Skeletal muscle satellite cell (primary cell): ENCODE results near the gene COL18A1.
A peak's percentile ranks its signal among the peaks of the same experiment; 100 is the strongest.

ENCODE experiments used
- H3K27me3 ChIP-seq: 2 replicates; pipeline ENCODE4 v1.7.0; 2013; ENCODE audit warnings: low read length; ENCODE audit not compliant: control insufficient read depth, insufficient read depth
- H3K36me3 ChIP-seq: 2 replicates; pipeline ENCODE4 v1.7.0; 2013; ENCODE audit warnings: mild to moderate bottlenecking, control low read depth, low read length; ENCODE audit not compliant: insufficient read depth
- H3K4me1 ChIP-seq: 2 replicates; pipeline ENCODE4 v1.7.0; 2013; ENCODE audit warnings: low read length; ENCODE audit not compliant: control insufficient read depth, insufficient read depth
- H3K4me2 ChIP-seq: 2 replicates; pipeline ENCODE4 v1.7.0; 2013; ENCODE audit warnings: mild to moderate bottlenecking, low read length
- H3K4me3 ChIP-seq: 2 replicates; pipeline ENCODE4 v1.7.0; 2013; ENCODE audit warnings: low read length
- H3K9ac ChIP-seq: 2 replicates; pipeline ENCODE4 v1.7.0; 2013; ENCODE audit warnings: mild to moderate bottlenecking, low read depth, low read length, moderate library complexity
- H3K9me3 ChIP-seq: replicated peaks from 2 replicates; pipeline ENCODE4 v1.7.0; 2013; ENCODE audit warnings: mild to moderate bottlenecking, control low read depth, low read length

Gene COL18A1

DNA sequence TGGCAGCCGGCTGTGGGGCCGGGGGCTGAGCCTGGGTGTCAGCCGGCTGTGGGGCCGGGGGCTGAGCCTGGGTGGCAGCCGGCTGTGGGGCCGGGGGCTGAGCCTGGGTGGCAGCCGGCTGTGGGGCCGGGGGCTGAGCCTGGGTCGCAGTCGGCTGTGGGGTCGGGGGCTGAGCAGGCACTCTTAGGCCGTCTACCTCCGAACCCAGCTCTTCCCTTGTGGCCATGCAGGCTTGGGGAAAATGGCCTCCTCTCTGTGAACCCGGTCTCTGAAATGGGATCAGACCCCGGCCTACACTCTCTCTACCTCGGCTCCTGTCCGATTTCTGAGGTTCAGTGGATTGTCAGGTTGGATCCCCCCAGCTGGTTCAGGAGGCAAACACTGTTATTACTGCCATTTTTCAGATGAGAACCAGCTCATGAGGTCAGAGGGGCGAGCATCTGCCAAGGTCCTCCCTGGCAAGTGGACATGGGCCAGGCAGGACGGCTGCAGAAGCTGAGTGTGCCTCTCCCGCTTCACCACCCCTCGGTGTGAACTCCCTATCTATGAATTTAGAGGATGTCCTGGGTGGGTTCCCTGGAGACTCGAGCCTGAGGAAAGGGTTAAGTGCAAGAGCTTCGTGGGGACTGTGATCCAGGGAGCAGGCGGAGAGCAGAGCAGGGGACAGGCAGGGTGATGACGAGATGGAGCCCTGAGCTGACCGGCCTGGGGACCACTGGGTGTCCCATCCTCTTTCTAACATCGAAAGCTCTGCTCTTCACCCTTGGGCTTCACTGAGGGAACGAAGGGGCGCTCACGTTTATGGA, 10.9 kb upstream of the COL18A1 start:
- Histone ChIP-seq H3K27me3 (peaks cover 67% of the 10 kb centered on the region), H3K9me3 (no peaks in the 10 kb centered on the region), H3K9ac (no peak overlapping the region), H3K36me3 (no peaks in the 10 kb centered on the region), H3K4me1 (no peaks in the 10 kb centered on the region), H3K4me3 (no peak overlapping the region), H3K4me2 (no peak overlapping the region)

DNA sequence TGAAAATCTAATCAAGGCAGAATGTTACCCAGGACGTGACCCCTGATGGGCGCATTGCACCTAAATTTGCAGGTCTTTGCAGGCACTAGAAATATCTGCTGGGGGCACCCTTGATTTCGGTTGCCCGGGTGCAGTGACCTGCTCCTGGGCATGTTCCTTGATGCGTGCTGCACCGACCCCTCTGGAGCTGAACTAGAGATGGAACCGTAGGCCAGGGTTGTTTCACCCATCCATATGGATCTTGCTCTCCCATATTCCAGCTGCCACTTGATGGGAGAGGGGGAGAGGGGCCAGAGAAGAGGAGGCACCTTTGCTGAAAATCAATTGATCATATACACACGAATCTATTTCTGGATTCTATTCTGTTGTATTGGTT, 8.4 kb upstream of the COL18A1 start:
- no peaks in the 10 kb centered on the region for H3K4me1 ChIP-seq
- no peaks in the 10 kb centered on the region for H3K36me3 ChIP-seq
- H3K9me3 ChIP-seq = peaks cover 5% of the 10 kb centered on the region
- no peak overlapping the region for H3K4me3 ChIP-seq
- H3K4me2 ChIP-seq = no peak overlapping the region
- no peak overlapping the region for H3K9ac ChIP-seq
- H3K27me3 ChIP-seq = peaks cover 73% of the 10 kb centered on the region

DNA sequence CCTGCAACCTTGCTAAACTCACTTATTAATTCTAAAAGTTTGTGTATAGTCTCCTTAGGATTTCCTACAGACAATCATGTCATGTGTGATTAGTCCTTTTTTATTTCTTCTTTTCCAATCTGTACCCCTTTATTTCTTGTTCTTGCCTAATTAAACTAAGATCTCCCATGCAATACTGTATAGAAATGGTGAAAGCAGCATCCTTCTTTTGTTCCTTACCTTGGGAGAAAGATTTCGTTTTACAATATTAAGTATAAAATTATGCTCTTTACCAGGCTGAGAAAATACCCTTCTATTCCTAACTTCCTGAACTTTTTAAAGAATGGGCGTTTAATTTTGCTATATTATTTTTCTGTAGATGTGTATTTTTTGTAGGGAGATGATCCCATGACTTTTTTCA, 7.6 kb upstream of the COL18A1 start:
- no peak overlapping the region for H3K4me3 ChIP-seq
- H3K4me2 ChIP-seq = no peak overlapping the region
- H3K4me1 ChIP-seq = no peaks in the 10 kb centered on the region
- peaks cover 5% of the 10 kb centered on the region for H3K9me3 ChIP-seq
- H3K9ac ChIP-seq = no peak overlapping the region
- H3K27me3 ChIP-seq = peaks cover 73% of the 10 kb centered on the region
- H3K36me3 ChIP-seq = no peaks in the 10 kb centered on the region

DNA sequence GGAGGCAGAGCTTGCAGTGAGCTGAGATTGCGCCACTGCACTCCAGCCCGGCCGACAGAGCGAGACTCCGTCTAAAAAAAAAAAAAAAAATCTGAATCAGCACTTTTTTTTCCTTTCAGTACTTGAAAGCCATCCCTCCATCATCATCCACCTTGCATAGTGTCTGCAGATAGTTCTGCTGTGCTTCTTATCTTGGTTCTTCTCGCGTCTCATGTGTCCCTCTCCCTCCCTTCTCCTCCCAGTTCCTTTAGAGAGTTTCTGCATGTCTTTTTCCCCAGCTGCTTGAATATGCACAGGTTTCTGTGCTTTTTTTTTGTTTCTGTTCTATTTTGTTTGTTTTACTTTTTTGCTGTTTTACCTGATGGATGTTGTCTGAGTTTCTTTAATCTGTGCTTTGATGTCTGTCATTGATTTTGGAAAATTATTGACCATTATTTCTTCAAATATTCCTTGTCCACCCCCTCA, 3.9 kb upstream of the COL18A1 start:
- Histone ChIP-seq H3K36me3 (no peaks in the 10 kb centered on the region), H3K4me2 (no peak overlapping the region), H3K9me3 (peaks cover 5% of the 10 kb centered on the region), H3K27me3 (peaks cover 51% of the 10 kb centered on the region), H3K9ac (no peak overlapping the region), H3K4me3 (no peak overlapping the region), H3K4me1 (peaks cover 7% of the 10 kb centered on the region)

DNA sequence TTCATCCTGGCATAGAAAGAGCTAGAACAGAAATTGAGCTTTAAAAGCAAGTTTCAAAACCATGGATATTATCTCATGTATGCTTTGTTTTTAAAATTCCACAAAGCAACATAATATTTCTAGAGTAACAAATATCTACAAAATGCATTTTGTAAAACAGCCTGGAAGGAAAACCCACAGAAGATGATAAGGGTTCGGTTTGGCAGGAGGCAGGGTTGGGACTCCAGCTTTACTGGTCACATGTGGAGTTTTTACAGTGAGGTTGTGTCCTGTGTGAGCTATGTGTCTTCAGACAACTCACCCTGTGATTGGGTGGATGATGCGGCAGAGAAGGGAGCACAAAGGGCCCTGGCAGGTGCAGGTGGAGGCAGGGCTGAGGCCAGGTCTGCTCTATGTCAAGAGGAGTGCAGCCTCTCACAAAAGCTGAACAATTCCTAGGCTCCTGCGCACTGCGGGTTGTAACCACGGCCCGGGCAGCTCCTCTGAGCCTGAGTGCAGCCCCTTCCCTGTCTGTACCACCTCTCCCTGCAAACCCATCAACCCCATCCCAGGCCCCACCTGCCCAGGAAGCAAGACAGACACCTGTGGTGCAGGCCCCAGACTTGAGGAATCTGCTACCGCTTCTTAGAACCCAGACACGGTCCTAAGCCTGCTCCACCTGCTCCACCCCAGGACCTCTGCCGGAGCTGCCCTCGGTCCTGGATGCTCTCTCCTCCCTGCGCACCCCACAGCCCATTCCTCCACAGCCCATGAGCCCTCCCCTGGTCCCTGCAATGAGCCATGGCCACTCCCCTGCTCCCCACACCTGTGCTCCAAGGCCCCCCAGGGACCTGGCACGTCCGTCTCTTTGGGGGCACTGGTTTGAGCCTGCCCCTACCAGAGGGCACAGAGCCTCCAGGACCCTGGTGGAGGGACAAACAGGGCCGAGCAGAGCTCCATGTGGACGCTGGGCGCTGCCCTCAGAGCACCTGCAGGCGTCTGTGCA, 2.8 kb upstream of the COL18A1 start:
- H3K4me3 ChIP-seq = no peak overlapping the region
- peaks cover 40% of the 10 kb centered on the region for H3K27me3 ChIP-seq
- H3K4me1 ChIP-seq = peaks cover 10% of the 10 kb centered on the region

DNA sequence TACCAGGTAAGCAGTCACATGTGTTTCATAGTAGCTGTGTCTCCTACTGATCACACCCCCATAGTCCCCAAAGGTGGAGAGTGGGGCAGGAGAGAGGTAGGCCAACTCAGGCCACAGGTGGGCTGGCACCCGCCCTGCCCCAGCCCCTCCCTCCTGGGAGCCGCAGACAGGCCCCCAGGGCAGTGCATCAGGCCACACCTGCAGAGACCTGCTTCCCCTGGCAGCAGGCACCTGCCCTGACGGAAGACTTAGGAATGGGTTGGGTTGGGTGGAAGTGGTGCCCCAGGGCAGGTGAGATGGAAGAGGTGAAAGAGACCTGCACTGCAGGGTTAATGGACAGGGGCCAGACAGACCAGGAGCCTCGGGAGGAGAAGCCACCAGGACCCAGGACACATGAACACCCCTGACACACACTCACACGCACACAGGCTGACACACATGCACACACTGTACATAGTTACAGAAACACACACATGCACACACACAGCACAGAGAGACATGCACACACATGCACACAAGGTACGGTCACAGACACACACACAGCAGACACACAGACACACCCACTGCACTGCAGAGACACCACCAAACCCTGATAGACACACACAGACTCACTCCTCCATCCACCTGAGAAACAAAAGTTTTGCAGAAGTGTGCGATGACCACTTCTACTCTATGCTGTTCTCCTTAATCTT, 1.7 kb upstream of the COL18A1 start:
- H3K9me3 ChIP-seq = peaks cover 5% of the 10 kb centered on the region
- no peak overlapping the region for H3K4me2 ChIP-seq
- no peak overlapping the region for H3K4me3 ChIP-seq
- H3K4me1 ChIP-seq = peaks cover 10% of the 10 kb centered on the region
- no peak overlapping the region for H3K9ac ChIP-seq
- H3K36me3 ChIP-seq = no peaks in the 10 kb centered on the region
- H3K27me3 ChIP-seq = peaks cover 31% of the 10 kb centered on the region

More for the DNA sequence above, 2.8 kb upstream of the COL18A1 start:
- H3K9ac ChIP-seq = no peak overlapping the region
- no peak overlapping the region for H3K4me2 ChIP-seq
- peaks cover 5% of the 10 kb centered on the region for H3K9me3 ChIP-seq
- no peaks in the 10 kb centered on the region for H3K36me3 ChIP-seq

DNA sequence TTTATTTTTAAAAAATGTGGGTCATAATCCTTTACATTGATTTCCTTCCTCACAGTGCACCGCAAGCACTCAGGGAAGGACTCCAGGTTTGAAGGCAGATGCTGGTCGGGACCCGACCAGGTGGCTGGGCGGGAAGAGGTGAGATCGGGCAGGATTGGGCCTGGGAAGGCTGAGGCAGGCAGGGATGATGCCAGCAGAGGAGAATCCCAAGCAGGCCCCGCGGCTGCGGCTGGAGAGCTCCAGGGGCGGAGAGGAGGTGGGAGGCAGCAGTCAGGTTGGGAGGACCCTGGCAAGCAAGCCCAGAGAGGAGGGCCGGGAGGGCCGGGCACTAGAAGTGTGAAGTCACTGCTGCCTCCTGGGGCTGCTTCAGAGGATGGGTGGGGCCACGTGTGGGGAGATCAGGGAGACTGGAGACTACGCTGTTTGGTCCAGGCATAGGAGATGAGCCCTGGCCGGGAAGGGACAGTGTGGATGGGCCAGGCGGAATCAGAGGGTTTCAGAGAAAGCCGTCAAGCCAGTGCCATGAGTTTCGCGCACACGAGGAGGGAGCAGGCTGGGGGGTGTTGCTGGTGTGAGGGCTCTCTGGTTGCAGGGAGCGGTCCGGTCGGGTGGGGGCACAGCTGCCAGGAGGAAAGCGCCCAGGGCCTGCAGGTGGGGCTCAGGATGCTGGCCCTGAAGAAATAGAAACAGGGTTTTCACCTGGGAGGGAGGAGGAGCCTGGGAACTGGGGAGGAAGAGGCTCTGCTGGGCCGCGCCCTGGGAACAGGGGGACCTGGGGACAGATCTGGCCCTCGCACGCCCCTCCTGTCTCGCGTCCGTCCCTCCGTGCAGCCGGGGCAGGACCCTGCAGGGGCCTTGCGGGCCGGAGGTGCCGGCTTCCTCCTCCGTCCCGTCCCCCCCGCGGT, 888 bp upstream of the COL18A1 start:
- peaks cover 13% of the 10 kb centered on the region for H3K4me1 ChIP-seq
- H3K4me3 ChIP-seq = peak overlapping the region; percentile 52
- H3K9ac ChIP-seq = peak overlapping the region; percentile 6
- peaks cover 5% of the 10 kb centered on the region for H3K9me3 ChIP-seq
- H3K36me3 ChIP-seq = no peaks in the 10 kb centered on the region
- H3K27me3 ChIP-seq = peaks cover 27% of the 10 kb centered on the region
- peak overlapping the region; percentile 71 for H3K4me2 ChIP-seq

DNA sequence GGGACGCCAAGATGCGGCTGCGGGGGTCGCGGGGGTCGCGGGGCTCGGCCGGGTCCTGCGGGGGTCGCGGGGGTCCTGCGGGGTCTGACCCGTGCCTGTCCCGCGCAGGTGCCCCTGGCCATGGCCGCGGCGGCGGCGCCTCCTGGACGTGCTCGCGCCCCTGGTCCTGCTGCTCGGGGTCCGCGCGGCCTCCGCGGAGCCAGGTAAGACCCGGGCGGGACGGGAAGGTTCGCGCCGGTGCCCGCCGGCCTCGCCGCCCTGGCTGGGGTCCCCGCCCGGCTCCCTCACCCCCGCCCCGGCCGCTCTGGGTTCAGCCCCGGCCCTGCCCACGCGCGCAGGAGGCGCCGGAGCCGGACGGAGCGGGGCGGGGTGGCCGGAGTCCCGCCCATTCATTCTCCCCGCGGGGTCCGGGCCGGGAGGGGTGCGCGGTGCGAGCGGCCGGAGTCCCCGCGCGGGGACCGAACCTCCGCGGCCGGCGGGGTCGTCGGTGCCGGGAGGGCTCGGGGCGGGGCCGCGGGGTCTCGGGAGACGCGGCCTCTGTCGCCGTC, 380 bp downstream of the COL18A1 start:
- Histone ChIP-seq H3K4me3 (peak overlapping the region; percentile 74), H3K4me1 (peaks cover 26% of the 10 kb centered on the region), H3K27me3 (peaks cover 22% of the 10 kb centered on the region), H3K36me3 (no peaks in the 10 kb centered on the region), H3K9me3 (peaks cover 5% of the 10 kb centered on the region), H3K4me2 (peak overlapping the region; percentile 85), H3K9ac (peak overlapping the region; percentile 66)

DNA sequence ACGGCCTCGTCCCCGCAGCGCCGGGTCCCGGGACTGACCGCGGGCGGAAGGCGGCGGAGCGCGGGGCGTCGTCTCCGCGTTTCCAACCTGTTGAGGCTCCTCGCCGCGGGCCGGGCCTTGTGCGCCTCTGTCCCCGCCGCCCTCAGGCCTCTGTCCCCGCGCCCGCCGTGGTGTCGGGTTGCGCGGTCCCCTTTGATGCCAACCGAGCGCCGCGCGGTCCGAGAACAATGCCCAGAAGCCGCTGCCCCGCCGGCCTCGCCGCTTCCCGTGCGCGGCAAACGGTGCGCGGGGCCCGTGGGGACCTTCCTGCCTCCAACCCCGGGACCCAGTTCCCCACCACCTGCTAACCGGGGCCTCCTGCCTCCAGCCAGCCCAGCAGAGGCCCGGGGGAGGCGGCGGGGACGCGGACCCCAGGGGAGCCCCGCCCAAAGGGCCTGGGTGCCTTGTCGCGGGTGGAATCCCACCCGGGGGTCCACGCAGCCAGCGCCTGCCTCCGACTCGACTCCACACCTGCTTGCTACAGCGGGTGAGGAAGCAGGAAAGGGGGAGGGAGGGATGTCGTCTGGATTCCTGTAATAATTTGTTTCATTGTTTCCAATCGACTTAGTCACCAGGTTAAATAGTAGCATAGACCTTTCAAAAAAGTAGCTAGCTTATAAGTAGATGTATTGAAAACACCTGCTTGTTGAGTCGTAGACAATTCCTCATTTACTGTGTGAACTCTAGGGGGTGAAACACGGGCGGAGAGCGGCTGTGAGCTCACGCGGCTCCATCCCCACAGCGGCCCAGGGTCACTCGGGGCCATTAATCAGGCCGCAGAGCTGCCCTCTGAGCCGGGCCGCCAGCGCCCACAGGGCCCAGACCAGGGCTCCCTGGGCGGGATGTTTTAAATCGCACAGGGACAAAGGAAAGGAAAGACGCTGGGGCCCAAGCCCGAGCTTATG, 1.1 kb downstream of the COL18A1 start:
- Histone ChIP-seq H3K9ac (peak overlapping the region; percentile 66), H3K36me3 (no peaks in the 10 kb centered on the region), H3K4me2 (peak overlapping the region; percentile 85), H3K9me3 (peaks cover 4% of the 10 kb centered on the region), H3K4me3 (peak overlapping the region; percentile 74), H3K27me3 (peaks cover 20% of the 10 kb centered on the region), H3K4me1 (peaks cover 29% of the 10 kb centered on the region)
